ENCODE results near the gene SCFD1. TPM values are rescaled to one million over a fixed set of nuclear protein-coding genes. Genes with fewer than 3 reads are reported as not detected.
A peak's percentile ranks its signal among the peaks of the same experiment; 100 is the strongest.
"Not testable (repeated sequence)": the region's sequence is repeated elsewhere in the genome, so short reads cannot be mapped to it uniquely, and the experiment has no call there.

SCFD1 gene
- 39.2 and 44.4 TPM in 2 replicates for total RNA-seq

- peak; percentile 89 for DNase-seq (ENCODE audit: low read depth in 2 of 2)
Observed at GRCh38 chr14:30621940-30622830, at the start of gene SCFD1. Gene SCFD1, plus strand, starts transcription at chr14:30622319. Its CDS starts 20 bp downstream, at chr14:30622339.

GRCh38 chr14:30572771-30573170, 49.3 kb upstream of the SCFD1 start:
- DNase-seq (ENCODE audit: low read depth in 2 of 2) = no peak

- peak; percentile 68 to 84 for DNase-seq (ENCODE audit: low read depth in 2 of 2)
Observed at GRCh38 chr14:30573226-30573814, 48.8 kb upstream of the SCFD1 start.

- no peak for DNase-seq (ENCODE audit: low read depth in 2 of 2)
Observed at GRCh38 chr14:30573966-30574365, 48.2 kb upstream of the SCFD1 start.

GRCh38 chr14:30574777-30575176, 47.3 kb upstream of the SCFD1 start:
- DNase-seq (ENCODE audit: low read depth in 2 of 2) = not testable (repeated sequence)

GRCh38 chr14:30576333-30576732, 45.8 kb upstream of the SCFD1 start:
- not testable (repeated sequence) for DNase-seq (ENCODE audit: low read depth in 2 of 2)

GRCh38 chr14:30580616-30581282, 41.4 kb upstream of the SCFD1 start:
- no peak for DNase-seq (ENCODE audit: low read depth in 2 of 2)

- DNase-seq (ENCODE audit: low read depth in 2 of 2) = no peak
Observed at GRCh38 chr14:30581283-30581625, 40.9 kb upstream of the SCFD1 start.

- no peak for DNase-seq (ENCODE audit: low read depth in 2 of 2)
Observed at GRCh38 chr14:30582376-30582775, 39.7 kb upstream of the SCFD1 start.

- no peak for DNase-seq (ENCODE audit: low read depth in 2 of 2)
Observed at GRCh38 chr14:30584058-30584630, 38.0 kb upstream of the SCFD1 start.

GRCh38 chr14:30585204-30585603, 36.9 kb upstream of the SCFD1 start:
- DNase-seq (ENCODE audit: low read depth in 2 of 2) = no peak

- no peak for DNase-seq (ENCODE audit: low read depth in 2 of 2)
Observed at GRCh38 chr14:30587141-30587540, 35.0 kb upstream of the SCFD1 start.

GRCh38 chr14:30588873-30589272, 33.2 kb upstream of the SCFD1 start:
- no peak for DNase-seq (ENCODE audit: low read depth in 2 of 2)

GRCh38 chr14:30596935-30597334, 25.2 kb upstream of the SCFD1 start:
- DNase-seq (ENCODE audit: low read depth in 2 of 2) = no peak

- DNase-seq (ENCODE audit: low read depth in 2 of 2) = no peak
Observed at GRCh38 chr14:30597504-30597903, 24.6 kb upstream of the SCFD1 start.

- no peak for DNase-seq (ENCODE audit: low read depth in 2 of 2)
Observed at GRCh38 chr14:30600922-30601918, 20.9 kb upstream of the SCFD1 start.

GRCh38 chr14:30603402-30603801, 18.7 kb upstream of the SCFD1 start:
- DNase-seq (ENCODE audit: low read depth in 2 of 2) = no peak

GRCh38 chr14:30604696-30605095, 17.4 kb upstream of the SCFD1 start:
- DNase-seq (ENCODE audit: low read depth in 2 of 2) = not testable (repeated sequence)

GRCh38 chr14:30607156-30607780, 14.9 kb upstream of the SCFD1 start:
- no peak for DNase-seq (ENCODE audit: low read depth in 2 of 2)

- peak in 1 of 2 donors; percentile 39 for DNase-seq (ENCODE audit: low read depth in 2 of 2)
Observed at GRCh38 chr14:30608533-30609006, 13.5 kb upstream of the SCFD1 start.

Measured in lung microvascular endothelial cell (primary cell).